OCI-LY3 (cell line): ENCODE measurements around the gene PANX2.

Experiments used
- H2AFZ ChIP-seq: fragments of 200-600, 300-600 bp; shearing (Covaris generic); 2 replicates; pipeline ENCODE4 v1.6.0; 2014; ENCODE audit warnings: antibody characterized with exemption, low read depth, low read length
- H3K27ac ChIP-seq: fragments of 200-600, 300-600 bp; sonication (generic); 2 replicates; pipeline ENCODE4 v1.5.1; 2014; ENCODE audit warnings: mild to moderate bottlenecking, low read length, moderate library complexity, mixed read lengths
- H3K27me3 ChIP-seq: fragments of 200-600, 300-600 bp; sonication (generic); 2 replicates; pipeline ENCODE4 v1.6.1; 2014; ENCODE audit warnings: low read depth, low read length, mixed read lengths
- H3K36me3 ChIP-seq: fragments of 200-600, 300-600 bp; sonication (generic); replicated peaks from 2 replicates; pipeline ENCODE3; 2014; ENCODE audit warnings: low read depth, low read length, mixed read lengths
- H3K4me1 ChIP-seq: fragments of 300-600, 200-600 bp; sonication (generic); 2 replicates; pipeline ENCODE4 v1.6.1; 2014; ENCODE audit warnings: low read length, mixed read lengths
- H3K4me2 ChIP-seq: fragments of 200-600, 300-600 bp; sonication (generic); 2 replicates; pipeline ENCODE4 v1.6.1; 2014; ENCODE audit warnings: low read length, mixed read lengths
- H3K4me3 ChIP-seq: fragments of 300-600, 200-600 bp; sonication (generic); 2 replicates; pipeline ENCODE4 v1.5.1; 2014; ENCODE audit warnings: antibody characterized with exemption, mild to moderate bottlenecking, low read length, moderate library complexity
- H3K79me2 ChIP-seq: fragments of 300-600, 200-600 bp; shearing (Covaris generic); 2 replicates; pipeline ENCODE4 v1.6.1; 2014; ENCODE audit warnings: mild to moderate bottlenecking, low read length, mixed read lengths
- H3K9ac ChIP-seq: fragments of 300-600, 200-600 bp; shearing (Covaris generic); 2 replicates; pipeline ENCODE4 v1.6.0; 2014; ENCODE audit warnings: mild to moderate bottlenecking, low read length, moderate library complexity
- H3K9me3 ChIP-seq: fragments of 200-600, 300-600 bp; shearing (Covaris generic); 2 replicates; pipeline ENCODE4 v1.6.1; 2014; ENCODE audit warnings: low read length, mixed read lengths; ENCODE audit not compliant: insufficient read depth
- H4K20me1 ChIP-seq: fragments of 200-600, 300-600 bp; sonication (generic); 2 replicates; pipeline ENCODE4 v1.6.1; 2016; ENCODE audit warnings: low read length, mixed read lengths; ENCODE audit not compliant: insufficient read depth
- EZH2phosphoT487 ChIP-seq: fragments of 200-600 bp; shearing (Covaris generic); IDR thresholded peaks from 2 replicates; pipeline ENCODE4 v1.6.1; 2018; ENCODE audit warnings: antibody characterized with exemption, mixed run types, low read depth
- TF ChIP-seq, protein P1 (sequence below): fragments of 200-600, 300-600 bp; sonication (generic); IDR thresholded peaks from 2 replicates; pipeline ENCODE4 v1.5.1; 2014; ENCODE audit warnings: antibody characterized with exemption, low read length, low read depth

The PANX2 gene

DNA sequence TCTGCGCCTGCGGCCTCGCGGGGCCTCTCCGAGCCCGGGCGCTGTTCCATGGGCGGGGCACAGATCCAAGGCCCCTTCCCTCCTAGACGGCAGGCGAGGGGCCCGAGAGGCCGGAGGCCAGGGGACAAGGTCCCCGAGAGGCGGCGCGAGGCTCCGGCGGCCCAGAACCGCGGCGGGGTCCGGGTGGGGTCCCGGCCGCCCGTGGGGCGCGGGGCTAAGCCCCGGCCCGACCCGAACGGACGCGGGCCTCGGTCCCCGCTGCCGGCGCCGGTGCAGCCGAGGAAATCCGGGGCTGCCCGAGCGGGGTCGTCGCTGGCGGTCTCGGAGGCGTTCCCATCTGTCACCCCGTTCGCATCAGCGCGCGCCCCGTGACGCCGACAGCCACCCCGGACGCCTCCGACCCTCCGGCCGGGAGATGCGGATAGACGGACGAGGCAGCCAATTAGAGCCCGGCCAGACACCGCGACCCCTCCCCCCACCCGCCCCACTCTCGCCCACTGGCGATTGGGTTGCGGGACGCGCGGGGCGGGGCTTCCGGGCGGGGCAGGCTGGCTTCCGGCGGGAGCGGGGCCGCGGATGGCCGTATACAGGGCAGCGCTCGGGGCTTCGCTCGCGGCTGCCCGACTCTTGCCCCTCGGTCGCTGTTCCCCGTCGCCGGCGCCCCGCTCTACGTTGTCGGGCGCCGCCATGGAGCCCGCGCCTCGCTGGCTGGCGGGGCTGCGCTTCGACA is 30.1 kb downstream of the PANX2 start, which contains the start of gene SELENOO:
TSS of gene SELENOO (plus strand) at position 551 of the 730 bp plus-strand sequence. CDS start at position 577, 26 bp downstream.
- H3K27me3 ChIP-seq = no peaks in the 10 kb centered on the region
- no peak for TF ChIP-seq EZH2phosphoT487
- TF ChIP-seq, protein P1, sequence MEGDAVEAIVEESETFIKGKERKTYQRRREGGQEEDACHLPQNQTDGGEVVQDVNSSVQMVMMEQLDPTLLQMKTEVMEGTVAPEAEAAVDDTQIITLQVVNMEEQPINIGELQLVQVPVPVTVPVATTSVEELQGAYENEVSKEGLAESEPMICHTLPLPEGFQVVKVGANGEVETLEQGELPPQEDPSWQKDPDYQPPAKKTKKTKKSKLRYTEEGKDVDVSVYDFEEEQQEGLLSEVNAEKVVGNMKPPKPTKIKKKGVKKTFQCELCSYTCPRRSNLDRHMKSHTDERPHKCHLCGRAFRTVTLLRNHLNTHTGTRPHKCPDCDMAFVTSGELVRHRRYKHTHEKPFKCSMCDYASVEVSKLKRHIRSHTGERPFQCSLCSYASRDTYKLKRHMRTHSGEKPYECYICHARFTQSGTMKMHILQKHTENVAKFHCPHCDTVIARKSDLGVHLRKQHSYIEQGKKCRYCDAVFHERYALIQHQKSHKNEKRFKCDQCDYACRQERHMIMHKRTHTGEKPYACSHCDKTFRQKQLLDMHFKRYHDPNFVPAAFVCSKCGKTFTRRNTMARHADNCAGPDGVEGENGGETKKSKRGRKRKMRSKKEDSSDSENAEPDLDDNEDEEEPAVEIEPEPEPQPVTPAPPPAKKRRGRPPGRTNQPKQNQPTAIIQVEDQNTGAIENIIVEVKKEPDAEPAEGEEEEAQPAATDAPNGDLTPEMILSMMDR = no peak
- H3K36me3 ChIP-seq = peaks cover 4% of the 10 kb centered on the region
- peaks cover 23% of the 10 kb centered on the region for H3K79me2 ChIP-seq
- H3K4me3 ChIP-seq = peak within 1 kb of the TSS; percentile 93
- no peak within 1 kb of the TSS for H3K27ac ChIP-seq
- peak within 1 kb of the TSS; percentile 95 for H3K4me2 ChIP-seq
- peak within 1 kb of the TSS; percentile 70 for H3K9ac ChIP-seq
- no peaks in the 10 kb centered on the region for H3K9me3 ChIP-seq
- peaks cover 10% of the 10 kb centered on the region; the same call in 1 of the 2 replicates for H4K20me1 ChIP-seq
- peaks cover 12% of the 10 kb centered on the region; the same call in 1 of the 2 replicates for H3K4me1 ChIP-seq
- no peak within 1 kb of the TSS for H2AFZ ChIP-seq

- Histone ChIP-seq H3K27me3 (no peaks in the 10 kb centered on the region), H3K79me2 (peaks cover 23% of the 10 kb centered on the region), H3K4me1 (peaks cover 12% of the 10 kb centered on the region; the same call in 1 of the 2 replicates), H3K4me2 (peak overlapping the region; percentile 95), H3K27ac (no peak overlapping the region), H3K36me3 (peaks cover 6% of the 10 kb centered on the region), H4K20me1 (peaks cover 10% of the 10 kb centered on the region; the same call in 1 of the 2 replicates), H3K9ac (peak overlapping the region; percentile 70), H3K4me3 (peak overlapping the region; percentile 93), H3K9me3 (no peaks in the 10 kb centered on the region), H2AFZ (no peak overlapping the region)
- TF ChIP-seq EZH2phosphoT487 = no peak
- TF ChIP-seq, protein P1 = no peak
These were observed 30.9 kb downstream of the PANX2 start for GRCh38 chr22:50201191-50202129.

DNA sequence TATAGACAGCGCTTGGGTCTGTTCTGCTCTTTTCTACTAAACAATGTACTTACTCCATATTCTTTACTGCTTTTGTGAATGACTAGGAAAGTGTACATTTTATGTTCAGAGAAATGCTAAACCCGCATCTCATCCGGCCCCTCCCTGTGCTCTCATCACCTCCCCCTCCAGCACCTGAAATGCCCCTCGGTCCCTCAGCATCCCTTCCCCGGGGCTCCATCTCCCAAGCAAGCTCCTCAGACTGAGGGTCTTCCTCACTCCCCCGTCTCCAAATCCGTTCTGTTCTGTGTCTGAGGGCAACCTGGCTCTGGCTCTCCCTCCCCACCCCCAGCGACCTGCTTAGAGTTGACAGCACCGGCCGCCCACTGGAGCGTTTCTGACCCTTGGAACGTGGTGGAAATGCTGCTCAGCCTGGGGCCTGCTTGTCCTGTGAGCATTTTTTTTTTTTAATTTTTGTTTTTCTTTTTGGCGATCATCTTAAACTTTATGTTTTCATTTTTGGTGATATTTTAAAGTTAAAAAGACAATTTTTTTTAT is 31.7 kb downstream of the PANX2 start:
- H3K79me2 ChIP-seq = peaks cover 23% of the 10 kb centered on the region
- peaks cover 10% of the 10 kb centered on the region; the same call in 1 of the 2 replicates for H4K20me1 ChIP-seq
- no peaks in the 10 kb centered on the region for H3K27me3 ChIP-seq
- peaks cover 12% of the 10 kb centered on the region; the same call in 1 of the 2 replicates for H3K4me1 ChIP-seq
- peak overlapping the region; percentile 93 for H3K4me3 ChIP-seq
- H3K36me3 ChIP-seq = peaks cover 7% of the 10 kb centered on the region
- TF ChIP-seq EZH2phosphoT487 = no peak
- TF ChIP-seq, protein P1 = no peak
- H3K9me3 ChIP-seq = no peaks in the 10 kb centered on the region
- H3K27ac ChIP-seq = no peak overlapping the region
- peak overlapping the region; percentile 70 for H3K9ac ChIP-seq
- no peak overlapping the region for H2AFZ ChIP-seq
- peak overlapping the region; percentile 95 for H3K4me2 ChIP-seq
